Measurements from ENCODE around the gene POLK.
"Not testable (repeated sequence)": the region's sequence is repeated elsewhere in the genome, so short reads cannot be mapped to it uniquely, and the experiment has no call there.

POLK gene

DNA sequence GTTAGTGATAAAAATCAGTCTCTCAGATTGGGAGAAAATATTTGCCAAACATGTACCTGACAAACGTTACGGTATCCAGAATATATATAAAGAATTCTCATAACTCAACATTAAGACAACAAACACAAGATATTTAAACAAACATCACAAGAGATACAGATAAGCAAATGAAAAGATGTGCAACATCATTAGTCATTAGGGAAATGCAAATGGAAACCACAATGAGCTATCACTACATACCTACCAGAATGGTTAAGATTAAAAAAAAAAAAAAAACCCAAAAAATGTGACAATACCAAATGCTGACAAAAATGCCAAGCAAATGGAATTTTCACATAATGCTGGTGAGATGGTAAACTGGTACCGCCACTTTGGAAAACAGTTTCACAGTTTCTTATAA, 15.7 kb upstream of the POLK start:
- no peak overlapping the region for H3K27ac ChIP-seq
- TF ChIP-seq CTCF (conservative IDR thresholded peaks at IDR 0.05), result no peak

DNA sequence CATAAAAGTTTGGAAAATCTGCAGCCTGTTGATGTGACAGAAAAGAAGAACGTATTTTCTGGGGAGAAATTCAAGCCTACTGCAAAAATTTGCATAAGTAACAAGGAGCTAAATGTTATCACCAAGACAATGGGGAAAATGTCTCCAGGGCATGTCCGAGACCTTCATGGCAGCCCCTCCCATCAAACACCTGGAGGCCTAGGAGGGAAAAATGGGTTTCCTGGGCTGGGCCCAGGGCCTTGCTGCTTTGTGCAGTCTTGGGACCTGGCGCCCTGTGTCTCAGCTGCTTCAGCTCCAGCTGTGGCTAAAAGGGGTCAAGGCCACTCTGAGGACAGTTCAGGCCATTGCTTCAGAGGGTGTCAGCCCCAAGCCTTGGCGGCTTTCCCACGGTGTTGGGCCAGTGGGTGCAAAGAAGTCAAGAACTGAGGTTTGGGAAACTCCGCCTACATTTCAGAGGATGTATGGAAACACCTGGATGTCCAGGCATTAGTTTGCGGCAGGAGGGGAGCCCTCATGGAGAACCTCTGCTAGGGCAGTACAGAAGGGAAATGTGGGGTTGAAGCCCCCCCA, 13.4 kb upstream of the POLK start:
- no peak for TF ChIP-seq CTCF (conservative IDR thresholded peaks at IDR 0.05)
- H3K27ac ChIP-seq, result no peak overlapping the region

DNA sequence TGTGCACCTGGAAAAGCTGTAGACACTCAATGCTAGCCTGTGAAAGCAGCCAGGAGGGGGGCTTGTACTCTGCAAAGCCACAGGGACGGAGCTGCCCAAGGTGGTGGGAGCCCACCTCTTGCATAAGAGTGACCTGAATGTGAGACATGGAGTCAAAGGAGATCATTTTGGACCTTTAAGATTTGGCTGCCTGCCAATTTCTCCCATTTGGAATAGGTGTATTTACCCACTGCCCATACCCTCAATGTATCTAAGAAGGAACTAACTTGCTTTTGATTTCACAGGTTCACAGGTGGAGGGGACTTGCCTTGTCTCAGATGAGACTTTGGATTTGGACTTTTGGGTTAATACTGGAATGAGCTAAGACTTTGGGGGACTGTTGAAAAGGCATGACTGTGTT, 12.8 kb upstream of the POLK start:
- not testable (repeated sequence) for H3K27ac ChIP-seq

GRCh38 chr5:75505112-75505511, 6.6 kb upstream of the POLK start:
- peak overlapping the region; percentile 23; the same call in 1 of the 2 replicates for H3K27ac ChIP-seq

GRCh38 chr5:75507841-75508240, 3.9 kb upstream of the POLK start:
- TF ChIP-seq CTCF (conservative IDR thresholded peaks at IDR 0.05), result no peak
- H3K27ac ChIP-seq, result no peak overlapping the region

GRCh38 chr5:75509546-75509945, 2.1 kb upstream of the POLK start:
- H3K27ac ChIP-seq, result no peak overlapping the region; the same call in 1 of the 2 replicates
- no peak for TF ChIP-seq CTCF (conservative IDR thresholded peaks at IDR 0.05)

DNA sequence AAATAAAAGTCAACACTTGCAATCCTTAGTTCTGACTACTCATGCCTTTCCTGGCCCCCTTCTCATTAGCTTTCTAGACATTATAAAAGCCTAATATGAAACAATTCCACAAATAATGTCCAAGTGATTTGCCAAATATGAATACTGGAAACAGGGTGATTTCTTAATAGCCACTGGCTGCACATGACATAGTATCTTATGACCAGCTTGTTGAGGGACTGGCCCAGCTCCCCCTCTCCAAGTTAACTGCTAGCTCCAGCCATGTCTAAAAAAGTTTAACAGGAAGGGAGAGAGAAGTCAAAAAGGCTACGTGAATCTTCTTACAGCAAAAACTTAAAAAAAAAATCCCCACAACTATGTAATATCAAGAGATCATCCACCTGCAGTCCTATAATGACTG, 1.7 kb upstream of the POLK start:
- TF ChIP-seq CTCF (conservative IDR thresholded peaks at IDR 0.05), result no peak
- H3K27ac ChIP-seq, result peak overlapping the region; percentile 81; the same call in 1 of the 2 replicates

GRCh38 chr5:75510417-75510835, 1.3 kb upstream of the POLK start:
- TF ChIP-seq CTCF (conservative IDR thresholded peaks at IDR 0.05), result no peak
- peak overlapping the region; percentile 81 for H3K27ac ChIP-seq
